HEK293T (cell line): Measurements from ENCODE around the gene SNX4.

Experiments used
- ARNT ChIP-seq: fragments of 450-650 bp; IDR thresholded peaks from 2 replicates; pipeline ENCODE4 v1.6.1; 2017; ENCODE audit warnings: mild to moderate bottlenecking
- FOXA1 ChIP-seq: fragments of 450-650 bp; IDR thresholded peaks from 2 replicates; pipeline ENCODE4 v1.6.1; 2016; ENCODE audit warnings: mild to moderate bottlenecking
- FOXM1 ChIP-seq: fragments of 450-650 bp; IDR thresholded peaks from 2 replicates; pipeline ENCODE4 v1.6.1; 2017; ENCODE audit warnings: mild to moderate bottlenecking, borderline replicate concordance
- SP1 ChIP-seq: fragments of 450-650 bp; IDR thresholded peaks from 2 replicates; pipeline ENCODE4 v1.6.1; 2017

- no peak for TF ChIP-seq ARNT
- no peak for TF ChIP-seq FOXA1
- TF ChIP-seq SP1: no peak
- TF ChIP-seq FOXM1: no peak
Measured at GRCh38 chr3:125460233-125460632, 59.8 kb downstream of the SNX4 start.
